Endothelial cell (in vitro differentiated cells): ENCODE measurements around the gene FN1. TPM values are rescaled to one million over a fixed set of nuclear protein-coding genes. Genes with fewer than 3 reads are reported as not detected.
A peak's percentile ranks its signal among the peaks of the same experiment; 100 is the strongest.

Source experiments
- DNase-seq: peaks from one replicate; pipeline ENCODE4 v3.0.0; 2021; ENCODE audit warnings: low spot score
- H3K27ac Mint-ChIP-seq: one replicate; pipeline ENCODE4 v1.8.0; 2021; ENCODE audit warnings: mixed read lengths, inconsistent platforms; ENCODE audit not compliant: unreplicated experiment
- H3K27me3 Mint-ChIP-seq: one replicate; pipeline ENCODE4 v1.8.0; 2021; ENCODE audit warnings: mild to moderate bottlenecking, moderate library complexity, mixed read lengths, inconsistent platforms; ENCODE audit not compliant: unreplicated experiment
- H3K36me3 Mint-ChIP-seq: one replicate; pipeline ENCODE4 v1.8.0; 2021; ENCODE audit warnings: mild to moderate bottlenecking, low read depth, mixed read lengths, inconsistent platforms; ENCODE audit not compliant: unreplicated experiment
- H3K4me1 Mint-ChIP-seq: one replicate; pipeline ENCODE4 v1.8.0; 2021; ENCODE audit warnings: mild to moderate bottlenecking, mixed read lengths, inconsistent platforms; ENCODE audit not compliant: unreplicated experiment
- H3K4me3 Mint-ChIP-seq: one replicate; pipeline ENCODE4 v1.8.0; 2021; ENCODE audit warnings: mild to moderate bottlenecking, mixed read lengths, inconsistent platforms; ENCODE audit not compliant: unreplicated experiment
- H3K9me3 Mint-ChIP-seq: one replicate; pipeline ENCODE4 v1.8.0; 2021; ENCODE audit warnings: mixed read lengths, inconsistent platforms; ENCODE audit not compliant: unreplicated experiment
- CTCF ChIP-seq: fragments of 200-600 bp; sonication (generic); IDR thresholded peaks from one replicate; pipeline ENCODE4 v1.5.0; 2021; ENCODE audit warnings: antibody characterized with exemption; ENCODE audit not compliant: unreplicated experiment
- total RNA-seq: library from RNA; stranded (reverse); fragmentation: NEBNext Ultra II Directional; extraction: Animal tissue kit (Norgen Biotek cat#: 25700); gene quantifications from one replicate; pipeline ENCODE4 v1.2.1, GENCODE V29; 2021; ENCODE audit not compliant: unreplicated experiment

Gene FN1
- total RNA-seq, 1 donor from 2014 or later, result 1,159 TPM

- Mint-ChIP-seq H3K4me1 (no peaks in the 10 kb centered on the region), H3K27me3 (no peaks in the 10 kb centered on the region), H3K9me3 (no peaks in the 10 kb centered on the region), H3K27ac (no peak overlapping the region), H3K36me3 (peaks cover 62% of the 10 kb centered on the region), H3K4me3 (no peak overlapping the region)
- DNase-seq, result no peak
- no peak for TF ChIP-seq CTCF
These were observed 39.1 kb downstream of the FN1 start for GRCh38 chr2:215396595-215397313.

GRCh38 chr2:215395687-215396460 lies 40.0 kb downstream of the FN1 start:
- Mint-ChIP-seq H3K4me3 (peak overlapping the region; percentile 28), H3K27ac (no peak overlapping the region), H3K36me3 (peaks cover 59% of the 10 kb centered on the region), H3K27me3 (no peaks in the 10 kb centered on the region), H3K4me1 (no peaks in the 10 kb centered on the region), H3K9me3 (no peaks in the 10 kb centered on the region)
- no peak for DNase-seq
- no peak for TF ChIP-seq CTCF

GRCh38 chr2:215394102-215394805 lies 41.6 kb downstream of the FN1 start:
- Mint-ChIP-seq H3K4me1 (no peaks in the 10 kb centered on the region), H3K27me3 (no peaks in the 10 kb centered on the region), H3K36me3 (peaks cover 67% of the 10 kb centered on the region), H3K27ac (no peak overlapping the region), H3K9me3 (no peaks in the 10 kb centered on the region), H3K4me3 (no peak overlapping the region)
- TF ChIP-seq CTCF, result no peak
- DNase-seq, result no peak

- Mint-ChIP-seq H3K4me3 (peak overlapping the region; percentile 72), H3K27ac (no peak overlapping the region), H3K27me3 (no peaks in the 10 kb centered on the region), H3K9me3 (no peaks in the 10 kb centered on the region), H3K36me3 (peaks cover 60% of the 10 kb centered on the region), H3K4me1 (no peaks in the 10 kb centered on the region)
- TF ChIP-seq CTCF, result no peak
- no peak for DNase-seq
These were observed 43.1 kb downstream of the FN1 start for GRCh38 chr2:215392687-215393270.
